COLO668 (cell line): Measurements from ENCODE around the gene MVB12A.

Source experiments
- DNase-seq: peaks from one replicate; lab custom pipeline; 2025; ENCODE audit not compliant: unreplicated experiment; lab: John Stamatoyannopoulos, UW

Gene MVB12A

DNA sequence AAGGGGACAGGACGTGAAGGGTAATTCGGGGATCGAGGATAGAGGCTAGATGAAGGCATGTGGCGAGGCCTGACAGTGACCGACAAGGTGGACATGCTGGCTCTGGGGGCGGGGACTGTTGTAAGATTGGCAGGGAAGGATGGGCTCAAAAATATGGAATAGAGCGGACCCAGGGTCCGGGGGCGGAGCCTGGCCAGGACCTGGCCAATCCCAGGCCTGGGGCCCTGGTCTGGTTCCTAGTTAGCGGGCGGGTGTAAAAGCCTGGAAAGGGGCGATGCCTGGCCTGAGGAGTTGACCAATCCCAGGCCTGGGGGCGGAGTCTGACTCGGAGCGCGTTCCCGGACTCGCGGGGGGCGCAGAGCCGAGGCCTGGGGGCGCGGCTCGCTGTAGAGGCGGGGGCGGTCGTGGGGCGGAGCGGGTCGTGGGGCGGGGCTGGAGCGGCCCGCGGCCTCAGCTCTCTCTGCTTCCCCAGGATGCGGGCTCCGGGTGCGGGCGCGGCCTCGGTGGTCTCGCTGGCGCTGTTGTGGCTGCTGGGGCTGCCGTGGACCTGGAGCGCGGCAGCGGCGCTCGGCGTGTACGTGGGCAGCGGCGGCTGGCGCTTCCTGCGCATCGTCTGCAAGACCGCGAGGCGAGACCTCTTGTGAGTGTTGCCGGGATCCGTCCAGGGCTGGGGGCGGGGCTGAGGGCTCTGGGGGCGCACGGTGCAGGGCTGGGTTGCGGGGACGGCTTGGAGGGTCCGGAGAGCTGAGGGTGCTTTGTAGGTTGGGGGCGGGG, 50.4 kb downstream of the MVB12A start, which contains the start of gene SLC27A1:
Gene SLC27A1 (plus strand): TSS at position 457 of the 774 bp plus-strand sequence. CDS start 17 bp downstream, at position 474.
- DNase-seq, result peak; percentile 93

DNA sequence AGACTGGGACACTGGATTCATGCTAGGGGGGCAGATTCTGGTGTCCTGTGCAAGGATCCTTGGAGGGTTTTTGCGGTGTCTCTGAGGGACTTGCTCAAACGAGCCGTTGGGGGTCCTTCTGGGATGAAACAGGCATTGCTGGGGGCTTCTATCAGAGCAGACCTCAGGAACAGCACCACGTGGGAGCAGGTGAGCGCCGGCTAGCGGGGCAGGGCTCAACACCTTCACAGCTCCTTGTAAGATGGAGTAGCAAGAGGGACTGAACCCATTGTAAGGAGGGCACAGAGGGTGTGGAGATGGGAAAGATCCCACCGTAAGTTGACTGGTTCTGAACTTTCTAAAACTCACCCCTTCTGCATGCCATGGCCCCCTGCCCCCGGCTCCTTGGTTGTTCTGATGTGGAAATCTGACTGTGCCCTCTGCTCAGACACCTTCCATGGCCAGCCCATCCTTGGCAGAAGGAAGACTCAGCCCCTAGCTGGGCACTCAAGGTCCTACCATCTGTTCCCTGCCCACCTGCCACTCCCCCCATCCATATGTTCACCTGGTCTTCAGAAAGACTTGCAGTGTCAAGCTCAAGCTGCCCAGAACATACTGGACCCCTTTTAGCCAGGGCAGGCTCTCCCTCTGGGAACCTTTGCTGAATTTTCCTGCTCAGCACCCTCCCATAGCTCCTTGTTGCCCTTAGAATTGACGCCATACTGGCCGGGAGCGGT, 51.7 kb downstream of the MVB12A start:
- DNase-seq, result no peak

DNA sequence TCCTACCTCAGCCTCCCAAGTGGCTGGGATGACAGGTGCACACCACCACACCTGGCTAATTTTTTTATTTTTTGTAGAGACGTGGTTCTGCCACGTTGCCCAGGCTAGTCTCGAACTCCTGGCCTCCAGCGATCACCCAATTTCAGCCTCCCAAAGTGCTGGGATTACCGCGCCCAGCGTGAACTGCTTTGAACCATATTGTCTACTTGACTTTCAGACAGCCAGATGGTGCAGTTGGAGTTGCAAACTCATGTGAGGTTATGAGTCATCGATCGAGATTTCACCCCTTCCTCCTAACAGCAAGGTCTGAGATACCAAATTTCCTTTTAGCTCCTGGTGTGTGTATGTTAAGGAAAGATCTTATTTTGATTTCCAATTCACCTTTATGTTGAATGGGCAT, 53.2 kb downstream of the MVB12A start:
- DNase-seq, result no peak
